Left forelimb (tissue), 1 donor: ENCODE results near the gene KCNC4.
A peak's percentile ranks its signal among the peaks of the same experiment; 100 is the strongest.

Experiments
- DNase-seq: peaks from one replicate; pipeline ENCODE4 v3.0.0-alpha.2; 2018; ENCODE audit warnings: low spot score

Gene KCNC4

DNA sequence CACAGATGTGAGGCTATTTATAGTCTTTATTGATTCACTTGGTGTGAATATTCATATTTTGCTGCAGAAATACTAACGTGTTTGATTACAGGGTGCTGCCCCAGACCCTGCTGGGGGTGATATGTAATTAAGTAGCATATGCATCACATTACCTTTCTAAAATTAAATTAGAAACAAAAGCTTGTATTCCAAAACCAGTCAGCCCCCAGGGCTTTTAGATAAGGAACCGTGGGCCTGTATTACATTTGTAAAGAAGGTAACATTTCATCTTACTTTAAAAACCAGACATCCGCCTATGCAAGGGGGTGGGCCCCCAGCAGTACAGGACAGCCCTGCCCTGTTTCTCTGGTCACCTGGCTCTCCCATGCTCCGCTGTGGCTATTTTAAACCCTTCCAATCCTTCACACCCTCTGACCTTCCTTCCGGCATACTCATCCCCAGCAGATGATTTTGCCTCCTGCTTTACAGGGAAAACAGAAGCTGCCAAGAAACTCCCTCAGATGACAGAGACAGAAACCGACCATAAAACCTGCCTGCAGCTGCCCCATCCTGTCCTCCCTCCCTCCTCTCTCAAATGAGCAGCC lies 22.0 kb upstream of the KCNC4 start:
- no peak for DNase-seq

DNA sequence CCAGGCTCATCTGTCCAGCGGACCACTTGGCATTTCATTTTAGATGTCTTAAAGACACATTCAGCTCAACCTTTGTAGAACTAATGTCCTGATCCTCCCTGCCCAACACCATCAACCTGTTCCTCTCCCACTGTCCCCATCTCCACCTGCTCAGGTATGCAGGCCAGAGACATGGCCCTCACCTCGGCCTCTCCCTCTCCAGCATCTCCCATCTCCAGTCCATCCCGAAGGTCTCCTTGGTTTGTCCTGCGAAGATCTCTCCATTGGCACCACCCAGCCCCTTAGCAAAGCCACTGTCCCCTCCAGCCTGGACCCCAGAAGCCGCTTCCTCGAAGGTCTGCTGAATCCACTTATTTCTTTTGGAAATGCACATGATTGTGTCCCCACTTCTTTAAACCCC lies 20.9 kb upstream of the KCNC4 start:
- no peak for DNase-seq

DNA sequence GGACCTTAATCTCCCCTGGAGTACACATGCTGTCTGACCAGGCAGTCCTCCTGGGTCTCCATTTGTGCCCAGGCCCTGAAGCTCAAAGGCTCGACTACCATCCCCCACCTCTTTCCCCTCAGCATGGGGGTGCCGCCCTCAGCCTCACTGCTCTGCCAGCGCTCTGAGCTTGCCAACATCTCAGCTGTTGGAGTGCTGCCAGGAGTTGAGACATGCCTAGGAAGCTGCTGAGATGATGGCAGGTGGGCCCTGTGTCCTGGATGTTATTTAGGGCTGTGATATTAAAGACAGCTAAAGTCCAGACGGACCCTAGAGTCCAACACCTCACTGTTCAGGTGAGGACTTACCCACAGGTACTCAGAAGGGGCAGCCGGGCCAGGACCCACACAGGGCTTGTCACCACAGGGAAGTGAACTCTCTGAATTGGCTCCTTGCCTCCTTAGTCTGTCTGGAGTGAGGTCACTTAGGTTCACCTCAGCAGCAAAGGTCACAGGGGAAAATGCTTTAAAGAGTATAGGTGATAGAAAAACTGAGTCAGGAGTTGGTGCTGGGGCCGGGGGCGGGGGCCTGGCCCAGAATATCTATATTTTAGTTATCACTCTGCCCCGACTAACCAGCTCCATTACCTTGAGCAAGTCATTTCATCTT lies 19.7 kb upstream of the KCNC4 start:
- DNase-seq: no peak

DNA sequence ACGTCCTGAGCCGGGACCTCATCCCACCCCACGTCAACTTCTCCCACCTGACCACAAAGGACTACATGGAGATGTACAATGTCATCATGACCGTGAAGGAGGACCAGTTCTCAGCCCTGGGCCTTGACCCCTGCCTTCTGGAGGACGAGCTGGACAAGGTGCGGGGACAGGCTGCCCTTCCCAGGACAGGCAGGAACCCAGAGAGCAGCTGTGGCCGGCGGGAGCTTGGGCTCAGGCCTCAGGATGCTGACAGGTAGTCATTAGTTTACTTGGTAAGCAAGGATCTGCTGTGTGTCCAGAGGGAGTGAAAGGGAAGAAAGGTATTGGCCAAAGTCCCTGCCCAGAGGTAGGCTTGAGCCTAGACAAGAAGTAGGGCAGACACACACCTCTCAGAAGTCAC lies 17.6 kb upstream of the KCNC4 start:
- no peak for DNase-seq

DNA sequence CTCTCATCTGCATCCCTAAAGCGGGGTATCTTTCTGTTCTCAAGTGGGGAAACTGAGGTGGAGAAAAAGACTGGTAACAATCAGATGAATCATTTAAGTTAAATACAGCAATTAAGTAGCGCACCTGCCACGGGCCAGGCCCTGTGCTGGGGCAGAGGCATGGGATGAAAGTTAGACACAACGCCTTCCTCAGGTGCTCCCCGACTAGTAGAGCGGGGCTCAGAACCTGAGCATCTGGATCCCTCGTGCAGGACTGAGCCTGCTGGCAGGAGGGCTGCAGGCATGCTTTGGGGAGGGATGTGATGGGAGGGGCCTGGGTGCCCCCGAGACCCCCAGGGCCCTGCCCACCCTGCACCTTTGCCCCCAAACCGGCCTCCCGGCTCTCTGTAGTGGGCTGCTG lies 14.9 kb upstream of the KCNC4 start:
- DNase-seq: no peak

DNA sequence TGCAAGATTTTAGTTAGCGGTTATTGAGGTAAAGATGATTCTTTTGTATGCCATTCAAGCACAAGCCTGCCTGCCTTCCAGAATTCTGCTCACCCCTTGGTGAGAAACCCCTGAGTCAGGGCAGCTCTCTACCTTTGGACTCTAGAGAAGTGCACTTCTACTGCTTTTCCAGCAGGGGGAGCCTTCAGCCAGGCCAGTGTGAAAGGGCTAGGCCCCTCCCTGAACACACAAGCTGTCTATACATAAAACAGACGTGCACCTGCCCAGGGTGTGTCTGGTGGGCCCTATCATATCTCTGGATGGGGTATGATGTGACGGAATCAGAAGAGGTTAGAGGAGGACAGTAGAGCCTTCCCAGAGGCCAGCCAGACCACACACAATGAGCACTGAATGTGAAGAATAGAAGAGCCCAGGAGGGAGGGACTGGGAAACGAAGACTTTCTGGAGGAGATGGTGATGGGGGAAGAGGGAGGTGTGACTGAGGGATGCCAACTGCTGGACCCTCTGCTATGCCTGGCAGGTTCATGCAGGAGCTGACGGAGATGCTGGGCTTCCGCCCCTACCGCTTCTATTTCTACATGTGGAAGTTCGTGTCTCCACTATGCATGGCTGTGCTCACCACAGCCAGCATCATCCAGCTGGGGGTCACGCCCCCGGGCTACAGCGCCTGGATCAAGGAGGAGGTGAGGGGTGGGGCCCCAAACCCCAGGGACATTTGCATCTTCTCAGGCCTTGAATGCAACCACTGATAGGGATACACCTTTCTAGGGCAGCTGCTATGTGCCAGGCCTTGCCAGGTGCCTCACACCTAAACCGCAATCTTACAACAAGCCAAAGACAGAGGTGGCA lies 13.0 kb upstream of the KCNC4 start:
- DNase-seq: no peak

DNA sequence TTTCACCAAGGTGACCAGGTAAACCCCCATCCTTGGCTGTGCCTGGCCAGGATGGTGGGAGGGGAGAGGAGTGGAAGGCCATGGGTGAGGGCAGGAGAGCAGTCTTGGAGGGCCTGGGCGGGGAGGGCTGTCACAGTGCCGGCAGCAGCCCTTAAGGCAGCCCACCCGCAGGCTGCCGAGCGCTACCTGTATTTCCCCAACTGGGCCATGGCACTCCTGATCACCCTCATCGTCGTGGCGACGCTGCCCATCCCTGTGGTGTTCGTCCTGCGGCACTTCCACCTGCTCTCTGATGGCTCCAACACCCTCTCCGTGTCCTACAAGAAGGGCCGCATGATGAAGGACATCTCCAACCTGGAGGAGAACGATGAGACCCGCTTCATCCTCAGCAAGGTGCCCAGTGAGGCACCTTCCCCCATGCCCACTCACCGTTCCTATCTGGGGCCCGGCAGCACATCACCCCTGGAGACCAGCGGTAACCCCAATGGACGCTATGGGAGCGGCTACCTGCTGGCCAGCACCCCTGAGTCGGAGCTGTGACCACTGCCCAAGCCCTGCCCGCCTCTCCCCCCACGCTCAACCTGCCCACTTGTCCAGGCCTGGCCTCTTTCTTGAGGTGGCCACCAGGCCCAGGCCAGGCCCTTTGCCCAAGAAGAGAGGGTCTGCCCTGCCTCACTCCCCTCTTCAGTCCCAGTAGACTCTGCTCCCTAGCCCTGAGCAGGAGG lies 12.0 kb upstream of the KCNC4 start:
- DNase-seq: no peak

DNA sequence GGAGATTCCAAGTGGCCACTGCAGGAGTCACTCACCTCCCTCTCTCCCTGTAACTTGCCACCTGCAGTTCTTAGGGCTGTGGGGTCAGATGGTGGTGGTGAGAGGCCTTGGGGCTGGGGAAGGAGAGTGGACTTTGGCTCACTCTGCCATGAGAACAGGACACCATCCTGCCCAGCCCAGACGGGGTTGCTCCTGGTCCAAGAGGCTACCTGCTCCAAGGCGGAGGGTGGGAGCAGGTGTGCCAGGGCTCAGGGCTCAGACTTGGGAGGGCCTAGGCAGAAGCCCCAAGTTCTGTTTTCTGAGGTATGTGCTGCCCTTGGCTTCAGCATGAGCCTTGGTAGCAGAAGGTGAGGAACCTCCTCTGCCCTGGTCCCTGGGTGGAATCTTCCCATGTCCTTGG lies 11.4 kb upstream of the KCNC4 start:
- DNase-seq: no peak

DNA sequence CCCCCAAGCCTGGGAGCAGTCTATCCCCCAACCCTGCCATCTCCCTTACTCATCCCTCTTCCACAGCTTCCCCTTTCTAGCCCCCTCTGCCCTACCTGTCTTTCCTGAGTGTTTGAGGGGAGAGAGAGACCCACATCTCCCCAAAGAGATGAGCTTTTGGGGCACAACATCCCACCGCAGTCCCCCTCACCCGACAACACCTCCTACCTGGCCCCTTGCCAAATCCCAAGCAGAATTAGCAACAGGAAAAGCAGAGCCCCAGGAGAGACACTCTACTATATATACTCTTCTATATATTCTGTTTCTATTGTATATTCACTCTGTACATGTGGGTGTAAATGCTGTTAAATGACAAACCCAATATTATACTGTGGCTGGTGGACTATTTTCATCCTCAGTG lies 9.9 kb upstream of the KCNC4 start:
- DNase-seq: no peak

DNA sequence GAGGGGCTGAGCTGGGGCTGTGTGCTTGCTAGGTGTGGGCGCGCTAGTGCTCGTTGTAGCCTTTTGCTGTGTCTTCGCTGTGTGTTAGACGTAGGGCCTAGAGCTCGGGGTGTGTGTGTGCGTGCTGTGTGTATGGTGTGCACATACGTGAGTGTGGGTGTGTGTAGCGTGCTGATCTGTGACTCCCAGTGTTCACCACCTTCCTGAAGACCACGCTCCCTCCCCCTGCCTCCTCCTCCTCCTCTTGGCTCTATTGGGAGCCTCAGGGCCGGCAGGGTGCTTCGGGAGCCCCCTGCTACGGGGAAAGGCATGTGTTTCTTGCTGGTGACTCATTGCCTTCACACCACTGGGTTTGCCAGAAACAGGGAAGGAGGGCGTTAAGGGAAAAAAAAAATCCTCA lies 9.4 kb upstream of the KCNC4 start:
- no peak for DNase-seq

DNA sequence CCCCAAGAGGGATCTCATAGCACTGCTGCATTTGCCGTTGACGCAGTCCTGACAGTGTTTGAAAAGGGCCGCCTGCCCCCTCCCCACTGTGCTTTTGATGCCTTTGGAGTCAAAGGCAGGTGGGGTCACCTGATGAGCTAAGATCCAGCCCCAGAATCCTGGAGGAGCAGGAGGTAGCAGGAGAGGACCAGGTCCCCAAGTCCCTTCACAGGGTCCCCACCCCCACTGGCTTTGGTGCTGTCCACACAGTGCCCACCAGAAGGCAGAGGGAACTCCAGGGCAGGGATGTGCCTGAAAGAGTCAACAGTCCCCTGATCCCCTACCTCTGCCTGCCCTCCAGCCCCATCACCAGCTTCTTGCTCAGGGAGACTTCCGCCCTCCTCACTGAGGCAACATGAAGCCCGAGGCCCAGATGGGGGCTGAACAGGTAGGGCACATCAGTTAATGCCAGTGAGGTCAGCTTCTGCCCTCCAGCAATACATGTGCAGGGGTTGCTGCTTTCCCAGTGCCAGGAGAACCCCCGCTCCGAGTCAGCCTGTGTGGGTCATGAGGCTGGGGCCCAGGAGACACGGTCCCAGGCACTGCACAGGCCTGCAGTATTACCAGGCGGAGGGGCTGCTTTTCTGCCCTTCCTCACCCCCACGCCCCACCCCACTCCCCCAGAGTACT lies 8.8 kb upstream of the KCNC4 start:
- no peak for DNase-seq

DNA sequence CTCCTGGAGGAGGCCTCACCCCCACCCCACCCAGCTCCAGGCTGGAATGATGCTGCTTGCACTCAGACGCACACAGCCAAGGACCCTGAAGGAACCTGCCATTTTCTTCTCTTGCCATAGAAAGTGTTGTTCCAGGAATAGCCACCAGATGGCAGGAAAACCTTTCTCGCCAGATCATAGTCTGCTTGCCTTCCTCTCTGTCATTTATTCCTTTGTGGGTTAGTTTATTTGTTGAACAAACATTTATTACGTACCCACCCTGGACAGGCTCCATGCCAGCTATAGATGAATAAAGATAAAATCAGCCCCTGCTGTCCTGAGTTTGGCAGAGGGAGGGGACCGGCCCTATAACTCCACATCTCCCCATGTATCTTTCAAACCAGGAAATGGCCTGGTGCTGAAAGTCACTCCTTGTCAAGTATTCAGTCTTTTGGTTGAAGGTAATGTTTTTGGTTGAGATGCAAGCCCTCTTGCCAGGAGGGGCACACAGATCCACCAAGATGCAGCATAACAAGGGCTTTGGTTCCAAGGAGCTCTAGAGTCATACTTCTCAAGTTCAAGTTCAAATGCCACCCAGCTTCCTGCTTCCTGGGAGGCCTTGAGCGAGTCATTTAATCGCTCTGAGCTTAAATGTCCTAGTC lies 7.0 kb upstream of the KCNC4 start:
- no peak for DNase-seq

DNA sequence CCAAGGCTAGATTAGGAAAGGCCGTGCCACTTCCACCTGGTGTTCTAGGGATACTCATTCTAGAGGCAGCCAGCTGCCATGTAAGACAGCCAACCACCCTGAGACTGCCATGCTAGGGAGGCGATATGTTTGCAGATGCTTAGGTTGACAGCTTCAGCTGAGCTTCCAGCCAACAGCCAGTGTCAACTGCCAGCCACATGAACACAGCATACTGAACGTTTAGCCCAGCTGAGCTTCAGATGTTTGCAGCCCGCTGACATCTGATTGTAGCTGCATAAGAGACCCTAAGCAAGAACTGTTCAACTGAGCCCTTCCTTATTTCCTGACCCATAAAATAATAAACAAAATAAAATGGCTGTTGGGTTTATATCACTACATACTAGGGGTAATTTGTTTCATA lies 5.0 kb upstream of the KCNC4 start:
- DNase-seq: no peak

DNA sequence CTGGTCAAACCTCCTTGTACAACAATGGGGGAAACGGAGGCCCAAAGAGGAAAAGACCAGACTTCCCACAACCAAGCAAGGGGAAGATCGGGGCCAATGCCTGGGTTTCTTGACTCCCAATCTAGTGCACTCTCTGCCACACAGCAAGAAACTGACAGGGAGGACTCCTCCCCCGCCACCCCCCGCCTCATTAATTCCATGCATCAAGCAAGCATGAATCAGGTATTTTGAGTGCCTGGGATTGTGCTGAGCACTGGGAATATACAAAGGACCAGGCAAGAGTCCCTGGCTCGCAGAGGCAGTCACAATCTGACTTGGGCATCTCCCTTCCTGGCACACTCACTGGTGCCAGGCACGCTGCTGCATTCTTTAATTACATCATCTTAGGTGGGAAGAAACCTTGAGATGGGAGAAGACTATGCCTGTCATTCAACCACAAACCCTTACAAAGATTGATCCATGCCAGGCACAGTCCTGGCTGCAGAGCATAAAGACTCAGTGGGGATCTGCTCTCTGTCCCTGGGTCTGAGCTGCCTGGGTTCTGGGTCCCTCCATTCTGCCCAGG lies 4.4 kb upstream of the KCNC4 start:
- no peak for DNase-seq

DNA sequence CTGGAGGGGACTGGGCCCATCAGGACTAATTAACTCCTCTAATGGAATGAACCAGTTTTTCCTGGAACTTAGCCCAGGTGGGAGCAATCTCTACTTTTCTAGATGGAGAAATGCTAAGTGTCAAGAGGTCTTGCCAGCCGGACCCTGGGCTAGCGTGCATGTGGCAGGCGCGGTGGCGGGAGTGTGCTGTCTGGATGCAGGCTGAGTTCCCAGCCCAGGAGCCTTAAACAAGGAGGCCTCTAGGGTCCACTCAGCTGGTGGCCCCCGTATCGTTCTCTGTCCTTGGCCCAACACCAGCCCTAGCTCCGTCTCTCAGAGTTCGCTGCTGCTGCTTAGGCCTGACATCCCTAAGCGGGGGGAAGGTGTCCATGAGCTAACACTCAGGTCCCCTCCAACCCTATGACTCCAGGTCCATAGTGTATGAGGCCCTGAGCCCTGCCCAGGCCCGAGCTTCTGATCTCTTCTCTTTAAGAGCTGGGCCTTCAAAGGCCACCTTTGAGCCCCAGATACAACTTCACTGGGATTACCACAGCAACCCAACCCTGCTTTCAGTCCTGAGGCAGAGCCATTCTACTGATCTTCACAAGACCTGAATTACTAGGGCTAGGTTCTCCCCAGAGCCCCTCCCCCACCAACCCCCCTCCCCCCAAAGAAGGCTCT lies 3.7 kb upstream of the KCNC4 start:
- DNase-seq: no peak

DNA sequence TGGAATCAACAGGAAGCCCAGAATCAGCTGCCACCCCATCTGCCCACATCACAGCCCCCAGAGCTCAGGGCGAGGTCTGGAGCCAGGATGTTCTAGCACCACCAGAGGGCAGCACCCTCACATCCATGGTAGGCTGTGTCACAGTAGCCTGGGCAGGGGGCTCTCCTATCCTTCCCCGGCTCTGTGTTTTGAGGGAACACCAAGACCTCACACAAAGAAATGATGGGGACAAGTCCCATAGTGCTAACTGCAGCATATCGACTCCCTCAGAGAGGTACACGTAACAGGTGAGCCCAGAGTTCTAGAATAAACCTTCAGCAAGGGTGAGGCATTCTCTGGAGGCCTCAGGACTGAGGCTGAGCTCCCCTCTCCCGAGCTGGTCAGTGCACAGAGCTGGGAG lies 2.3 kb upstream of the KCNC4 start:
- DNase-seq: peak; percentile 79

DNA sequence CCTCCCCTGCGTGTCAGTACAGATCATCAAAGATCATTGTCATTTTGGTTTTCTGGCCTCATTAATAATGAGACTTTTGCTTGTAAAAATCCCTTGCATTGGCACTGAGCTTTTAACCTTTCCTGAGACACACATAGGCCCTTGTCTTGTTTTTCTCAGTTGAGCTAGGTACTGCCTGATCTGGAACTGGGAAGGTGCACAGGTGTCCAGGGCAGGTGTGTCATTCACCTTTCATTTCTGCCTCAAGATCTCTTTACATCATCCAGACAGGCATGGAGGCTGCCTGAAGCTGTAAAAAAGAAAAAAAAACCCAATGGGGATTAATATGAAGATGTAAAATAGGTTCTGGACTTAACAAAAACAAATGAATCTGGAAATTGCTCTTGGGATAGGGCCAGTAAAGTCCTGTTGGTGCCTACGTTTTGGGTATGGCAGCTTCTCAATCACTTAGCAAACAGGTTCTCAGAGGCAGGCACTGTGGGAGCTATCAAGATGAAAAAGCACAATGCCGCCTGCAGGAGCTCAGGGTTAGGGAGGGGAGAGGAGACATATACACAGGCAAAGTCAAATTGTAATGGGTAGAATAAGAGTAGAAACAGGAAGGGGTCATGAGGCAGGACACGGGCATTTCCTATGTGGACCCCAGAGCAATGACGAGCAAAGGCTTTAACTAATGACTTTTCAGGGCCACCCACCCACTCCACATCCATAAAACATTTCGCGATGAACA lies 1.0 kb upstream of the KCNC4 start:
- no peak for DNase-seq

DNA sequence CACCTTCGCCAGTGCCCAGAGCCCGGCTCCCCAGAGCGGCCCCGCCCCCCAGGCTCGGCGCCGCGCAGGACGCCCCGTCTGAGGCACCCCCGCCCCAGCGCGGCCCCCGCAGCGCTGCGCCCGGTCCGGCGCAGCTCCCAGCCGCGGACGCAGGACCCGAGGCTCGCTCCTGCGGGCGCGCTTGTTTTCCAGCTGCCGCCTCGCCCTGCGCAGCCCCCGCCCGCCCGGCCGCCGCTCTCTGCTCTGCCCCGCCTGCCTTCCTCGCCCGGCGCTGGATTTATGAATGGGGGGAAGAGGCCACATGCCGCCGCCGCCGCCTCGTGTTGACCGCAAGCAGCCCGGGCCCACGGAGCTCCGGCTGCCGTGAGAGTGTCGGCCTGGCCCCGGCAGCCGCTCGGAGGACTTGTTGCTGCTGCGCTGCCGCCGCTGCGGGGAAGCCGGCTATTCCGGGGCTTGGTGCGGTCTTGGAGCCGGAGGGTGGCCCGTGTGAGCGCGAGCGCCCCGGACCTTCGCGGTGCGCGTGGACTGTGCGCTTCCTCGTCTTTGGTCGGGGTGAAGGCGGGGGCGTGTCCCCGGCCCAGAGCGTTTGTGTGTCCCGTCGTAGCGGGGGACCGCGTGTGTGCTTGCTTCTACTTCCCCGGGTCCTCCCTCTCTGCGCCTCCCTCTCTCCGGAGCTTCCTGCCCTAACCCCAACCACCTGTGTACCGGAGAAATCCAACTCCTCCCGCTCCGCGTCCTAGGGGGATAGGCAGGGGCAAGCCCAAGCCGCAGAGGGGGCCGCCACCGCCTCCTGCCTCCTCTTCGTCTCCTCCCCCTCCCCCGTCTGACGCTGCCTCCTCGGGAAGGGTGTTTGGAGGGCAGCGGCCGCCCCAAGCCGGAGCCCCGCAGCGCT lies 736 bp downstream of the KCNC4 start:
- DNase-seq: no peak
